ENCODE data around the gene RTN3. TPM values are rescaled to one million over a fixed set of nuclear protein-coding genes. Genes with fewer than 3 reads are reported as not detected.

RTN3 gene
- polyA plus RNA-seq, 3 donors: 123 to 341 (median 232) TPM

GRCh38 chr11:63775191-63775590, 93.9 kb downstream of the RTN3 start:
- Histone ChIP-seq H3K4me1 (ENCODE audit: control insufficient read depth in 1 of 2, insufficient read depth in 2 of 2, low read length in 2 of 2) (peaks cover 0 to under 1% of the 10 kb centered on the region in 2 donors), H2AFZ (ENCODE audit: insufficient read depth, low read depth, low read length, poor library complexity, severe bottlenecking) (no peak overlapping the region), H3K4me2 (replicated peaks; ENCODE audit: extremely low read depth, low read length, poor library complexity, severe bottlenecking) (no peak overlapping the region), H3K36me3 (replicated peaks in 1 of 2; ENCODE audit: control insufficient read depth in 1 of 2, insufficient read depth in 2 of 2, low read length in 2 of 2) (no peaks in the 10 kb centered on the region), H3K27ac (ENCODE audit: low read depth in 1 of 2, low read length in 2 of 2) (no peak overlapping the region), H3K9me3 (replicated peaks in 1 of 2; ENCODE audit: control insufficient read depth in 1 of 2, insufficient read depth in 1 of 2, low read length in 2 of 2) (no peaks in the 10 kb centered on the region), H3K4me3 (replicated peaks in 1 of 3; ENCODE audit: low read depth in 2 of 3, low read length in 3 of 3) (no peak overlapping the region), H3K27me3 (ENCODE audit: control insufficient read depth in 2 of 2, insufficient read depth in 2 of 2, low read length in 2 of 2) (peaks cover 11 to 26% of the 10 kb centered on the region in 2 donors), H4K20me1 (ENCODE audit: insufficient read depth, low read length) (no peaks in the 10 kb centered on the region), H3K9ac (ENCODE audit: insufficient read depth, low read length, poor library complexity, severe bottlenecking) (no peak overlapping the region), H3K79me2 (ENCODE audit: insufficient read depth, low read length) (no peaks in the 10 kb centered on the region)
- H3K27ac Mint-ChIP-seq: no peak overlapping the region
- no peak overlapping the region for H3K4me3 Mint-ChIP-seq
- peaks cover 0 to 2% of the 10 kb centered on the region in 2 donors for H3K36me3 Mint-ChIP-seq
- 70% methylated on average over 2 of the region's 3 CpGs for WGBS (ENCODE audit: insufficient coverage)
- H3K27me3 Mint-ChIP-seq (ENCODE audit: low read depth in 3 of 3): peaks cover 23 to 36% (median 32%) of the 10 kb centered on the region in 3 donors
- intact Hi-C loops (cut with micrococcal nuclease): no loop called here
- no peak for TF ChIP-seq CTCF (IDR thresholded peaks at IDR 0.05)
- DNase-seq: no peak
- H3K9me3 Mint-ChIP-seq: peaks cover 0 to 4% (median under 1%) of the 10 kb centered on the region in 7 donors
- H3K4me1 Mint-ChIP-seq: peaks cover 2% of the 10 kb centered on the region

GRCh38 chr11:63779039-63779438, 97.7 kb downstream of the RTN3 start:
- WGBS (ENCODE audit: insufficient coverage): no CpG with 5 or more reads among the region's 2 CpGs

More at GRCh38 chr11:63779039-63779438, 97.7 kb downstream of the RTN3 start:
- H3K9me3 Mint-ChIP-seq: no peaks in the 10 kb centered on the region
- DNase-seq: no peak
- intact Hi-C loops (cut with micrococcal nuclease): no loop called here
- Histone ChIP-seq H2AFZ (ENCODE audit: insufficient read depth, low read depth, low read length, poor library complexity, severe bottlenecking) (no peak overlapping the region), H3K36me3 (replicated peaks in 1 of 2; ENCODE audit: control insufficient read depth in 1 of 2, insufficient read depth in 2 of 2, low read length in 2 of 2) (no peaks in the 10 kb centered on the region), H3K27me3 (ENCODE audit: control insufficient read depth in 2 of 2, insufficient read depth in 2 of 2, low read length in 2 of 2) (no peaks in the 10 kb centered on the region), H3K79me2 (ENCODE audit: insufficient read depth, low read length) (no peaks in the 10 kb centered on the region), H3K27ac (ENCODE audit: low read depth in 1 of 2, low read length in 2 of 2) (no peak overlapping the region), H3K9ac (ENCODE audit: insufficient read depth, low read length, poor library complexity, severe bottlenecking) (no peak overlapping the region), H3K4me3 (replicated peaks in 1 of 3; ENCODE audit: low read depth in 2 of 3, low read length in 3 of 3) (no peak overlapping the region), H4K20me1 (ENCODE audit: insufficient read depth, low read length) (no peaks in the 10 kb centered on the region), H3K9me3 (replicated peaks in 1 of 2; ENCODE audit: control insufficient read depth in 1 of 2, insufficient read depth in 1 of 2, low read length in 2 of 2) (no peaks in the 10 kb centered on the region), H3K4me1 (ENCODE audit: control insufficient read depth in 1 of 2, insufficient read depth in 2 of 2, low read length in 2 of 2) (no peaks in the 10 kb centered on the region), H3K4me2 (replicated peaks; ENCODE audit: extremely low read depth, low read length, poor library complexity, severe bottlenecking) (no peak overlapping the region)
- TF ChIP-seq CTCF (IDR thresholded peaks at IDR 0.05): no peak
- no peaks in the 10 kb centered on the region for H3K36me3 Mint-ChIP-seq
- no peak overlapping the region for H3K4me3 Mint-ChIP-seq
- peaks cover 7 to 10% (median 8%) of the 10 kb centered on the region in 3 donors for H3K27me3 Mint-ChIP-seq (ENCODE audit: low read depth in 3 of 3)
- no peak overlapping the region for H3K27ac Mint-ChIP-seq
- H3K4me1 Mint-ChIP-seq: no peaks in the 10 kb centered on the region

Measured in CD14-positive monocyte (primary cell).